CD4-positive, alpha-beta T cell treated with Interleukin-6 at 100 ng/mL for 8 hours (primary cell): ENCODE data around the gene MRAP.
"Not testable (repeated sequence)": the region's sequence is repeated elsewhere in the genome, so short reads cannot be mapped to it uniquely, and the experiment has no call there.

Experiments
- DNase-seq: peaks from one replicate; pipeline ENCODE4 v3.0.0-alpha.2; 2020; ENCODE audit warnings: mixed read lengths, low spot score

MRAP gene

GRCh38 chr21:32298658-32299081, at the start of gene MRAP:
TSS of gene MRAP (plus strand) at chr21:32298855. CDS start at chr21:32298972, 117 bp downstream.
- no peak for DNase-seq

GRCh38 chr21:32249511-32250280, 49.0 kb upstream of the MRAP start:
- DNase-seq, result no peak

DNA sequence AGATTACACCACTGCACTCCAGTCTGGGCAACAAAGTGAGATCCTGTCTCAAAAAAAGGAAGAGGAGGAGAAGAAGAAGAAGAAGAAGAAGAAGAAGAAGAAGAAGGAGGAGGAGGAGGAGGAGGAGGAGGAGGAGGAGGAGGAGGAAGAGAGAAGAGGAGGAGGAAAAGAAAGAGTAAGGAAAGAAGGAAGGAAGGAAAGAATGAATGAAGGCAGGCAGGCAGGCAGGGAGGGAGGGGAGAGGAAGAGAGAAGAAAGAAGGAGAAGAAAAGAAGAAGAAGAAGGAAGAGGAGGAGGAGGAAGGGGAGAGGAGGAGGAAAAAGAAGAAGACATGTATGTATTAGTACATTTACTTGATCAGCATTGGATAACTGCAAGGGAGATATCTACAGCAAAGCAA, 46.5 kb upstream of the MRAP start:
- DNase-seq, result no peak

DNA sequence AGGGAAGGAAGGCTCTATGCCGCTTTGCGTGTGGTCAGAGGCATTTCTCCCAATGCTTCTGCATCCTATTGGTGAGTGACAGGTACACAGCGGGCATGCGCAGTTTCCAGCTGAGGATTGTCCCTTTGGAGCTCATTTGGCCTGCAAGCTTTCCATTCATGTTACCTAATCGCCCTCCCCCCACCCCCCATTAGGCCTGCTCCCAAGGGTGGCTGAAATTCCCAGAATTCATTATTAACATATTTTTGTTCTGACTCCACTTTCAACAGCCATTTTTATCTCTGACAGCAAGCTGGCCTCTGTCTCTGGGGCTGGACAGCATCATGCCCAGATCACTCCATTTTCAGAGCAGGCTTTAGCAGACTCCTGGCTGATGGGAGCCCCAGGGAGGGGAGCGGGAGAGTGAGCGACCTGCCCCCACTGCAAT, 45.4 kb upstream of the MRAP start:
- no peak for DNase-seq

GRCh38 chr21:32256251-32256650, 42.4 kb upstream of the MRAP start:
- DNase-seq, result no peak

DNA sequence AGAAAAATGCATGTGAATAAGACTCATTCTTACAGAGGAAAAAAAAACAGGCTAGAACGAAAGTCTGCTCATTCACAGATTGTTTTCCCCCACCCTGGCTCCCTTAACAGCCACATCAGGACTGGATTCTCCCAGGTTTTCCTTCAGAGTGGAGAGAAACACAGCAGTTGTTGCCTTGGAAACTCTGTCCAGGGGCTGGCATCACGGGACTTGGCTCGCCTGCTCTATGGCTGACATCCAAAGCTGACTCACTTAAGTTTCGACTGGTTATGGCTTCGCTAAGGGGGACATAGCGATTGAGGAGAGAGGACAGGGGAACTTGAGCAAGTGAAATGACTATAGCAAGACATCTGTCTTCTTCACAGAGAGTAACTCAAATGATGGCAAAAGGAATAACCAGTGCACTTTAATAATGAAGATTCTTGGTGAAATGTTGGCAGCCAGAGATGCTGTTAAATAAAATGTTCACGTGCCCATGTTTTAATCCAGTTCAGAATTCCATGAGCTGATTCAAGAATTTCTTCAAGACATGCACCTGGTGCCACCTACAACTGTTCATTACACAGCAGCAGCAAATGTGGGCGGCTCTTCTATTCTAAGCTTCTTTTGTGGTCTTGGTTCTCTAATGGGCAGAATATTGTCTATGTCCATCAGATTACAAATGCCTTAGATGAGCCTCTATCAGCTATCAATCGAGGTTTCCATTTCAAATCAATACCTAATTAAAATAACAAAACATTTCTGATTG, 41.6 kb upstream of the MRAP start:
- no peak for DNase-seq

DNA sequence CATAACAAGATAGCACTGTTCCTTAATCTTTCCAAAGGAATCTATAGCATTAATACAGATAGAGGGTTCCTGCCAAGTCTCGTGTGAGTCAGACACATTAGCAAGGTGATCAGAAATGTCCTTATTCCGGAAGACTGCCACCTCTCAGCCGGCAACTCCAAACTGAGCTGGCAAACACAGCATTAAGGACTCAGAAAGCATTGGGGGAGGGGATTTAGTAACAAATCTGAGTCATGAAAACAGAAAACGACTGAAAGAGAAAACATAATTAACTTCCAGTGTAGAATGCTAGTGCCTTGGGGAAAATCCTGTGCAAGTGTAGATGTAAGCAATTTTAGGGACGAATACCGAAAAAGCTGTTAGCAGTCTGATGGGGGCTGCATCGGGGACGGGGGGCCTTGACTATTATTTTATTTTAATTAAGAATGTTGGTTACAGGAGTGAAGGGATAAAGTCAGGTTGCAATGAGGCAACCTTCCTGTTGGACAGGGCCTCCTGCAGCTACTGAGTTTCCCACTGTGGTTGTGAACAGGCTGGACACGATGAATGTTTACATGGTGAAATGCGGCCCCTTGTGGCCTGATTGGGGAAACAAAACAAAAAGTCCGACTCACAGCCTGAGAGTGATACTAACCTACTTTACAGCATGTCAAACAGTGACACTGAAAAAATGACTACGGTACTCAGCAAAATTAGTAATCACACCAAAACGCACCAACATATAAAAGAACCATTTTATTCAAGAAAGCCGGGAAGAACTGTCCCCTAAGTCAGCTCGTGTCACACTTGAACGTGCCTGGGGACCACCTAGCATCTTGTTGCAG, 40.5 kb upstream of the MRAP start:
- no peak for DNase-seq

DNA sequence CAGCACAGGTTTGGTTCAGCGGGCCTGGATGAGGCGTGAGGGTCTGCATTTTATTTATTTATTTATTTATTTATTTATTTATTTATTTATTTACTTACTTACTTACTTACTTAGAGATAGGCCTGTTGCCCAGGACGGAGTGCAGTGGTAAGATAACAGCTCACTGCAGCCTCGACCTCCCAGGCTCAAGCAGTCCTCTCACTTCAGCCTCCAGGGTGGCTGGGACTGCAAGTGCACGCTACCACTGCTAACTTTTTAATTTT, 39.9 kb upstream of the MRAP start:
- not testable (repeated sequence) for DNase-seq

DNA sequence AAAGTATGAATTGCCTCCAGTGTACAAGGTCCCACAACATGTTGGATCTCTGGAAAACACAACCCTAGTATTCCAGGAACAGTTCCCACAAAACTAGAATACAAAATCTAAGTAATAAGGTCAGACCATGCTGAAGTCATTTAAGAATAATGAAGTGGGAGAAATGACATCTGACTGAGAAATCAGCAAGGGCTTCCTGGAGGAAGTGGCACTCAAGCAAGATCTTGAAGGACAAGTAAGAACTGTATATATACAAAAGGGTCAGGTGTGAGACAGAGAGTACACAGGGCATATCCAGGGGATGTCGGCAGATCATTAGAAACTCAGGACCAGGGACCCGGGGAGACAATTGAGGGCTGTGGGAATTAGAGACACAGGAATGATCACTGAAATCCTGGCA, 38.5 kb upstream of the MRAP start:
- no peak for DNase-seq

GRCh38 chr21:32261929-32262328, 36.7 kb upstream of the MRAP start:
- DNase-seq, result no peak

DNA sequence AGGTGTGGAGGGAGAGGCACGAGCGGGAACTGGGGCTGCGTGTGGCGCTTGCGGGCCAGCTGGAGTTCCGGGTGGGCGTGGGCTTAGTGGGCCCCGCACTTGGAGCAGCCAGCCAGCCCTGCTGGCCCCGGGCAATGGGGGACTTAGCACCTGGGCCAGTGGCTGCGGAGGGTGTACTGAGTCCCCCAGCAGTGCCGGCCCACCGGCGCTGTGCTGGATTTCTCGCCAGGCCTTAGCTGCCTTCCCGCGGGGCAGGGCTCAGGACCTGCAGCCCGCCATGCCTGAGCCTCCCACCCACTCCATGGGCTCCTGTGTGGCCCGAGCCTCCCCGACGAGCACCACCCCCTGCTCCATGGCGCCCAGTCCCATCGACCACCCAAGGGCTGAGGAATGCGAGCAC, 33.3 kb upstream of the MRAP start:
- DNase-seq, result not testable (repeated sequence)

GRCh38 chr21:32270748-32271147, 27.9 kb upstream of the MRAP start:
- DNase-seq, result no peak

- no peak for DNase-seq
These were observed 22.0 kb upstream of the MRAP start for GRCh38 chr21:32276671-32277070.

DNA sequence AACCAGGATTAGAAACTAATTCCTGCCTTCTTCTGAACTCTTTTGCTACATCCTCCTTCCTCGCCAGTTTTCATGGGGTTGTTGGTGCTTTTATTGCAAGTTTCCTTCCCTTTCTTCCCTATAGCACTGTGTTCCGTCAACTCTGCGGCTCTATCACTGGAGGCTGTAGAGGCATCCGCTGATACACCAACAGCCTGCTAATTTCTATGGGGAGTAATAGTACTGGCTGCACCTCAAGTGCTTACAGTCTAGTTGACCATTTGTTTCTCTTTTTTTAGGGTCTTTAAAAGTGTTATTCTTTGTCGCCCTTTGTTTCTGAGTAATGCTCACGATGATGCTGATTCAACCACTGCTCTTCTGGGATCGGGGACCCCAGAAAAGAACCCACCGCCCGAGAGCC, 20.6 kb upstream of the MRAP start:
- no peak for DNase-seq

- DNase-seq, result peak; percentile 96
These were observed 19.9 kb upstream of the MRAP start, which contains the start of gene MIS18A for GRCh38 chr21:32278518-32279376. TSS of gene MIS18A (minus strand) at chr21:32279049. CDS start at chr21:32279014, 35 bp downstream.

DNA sequence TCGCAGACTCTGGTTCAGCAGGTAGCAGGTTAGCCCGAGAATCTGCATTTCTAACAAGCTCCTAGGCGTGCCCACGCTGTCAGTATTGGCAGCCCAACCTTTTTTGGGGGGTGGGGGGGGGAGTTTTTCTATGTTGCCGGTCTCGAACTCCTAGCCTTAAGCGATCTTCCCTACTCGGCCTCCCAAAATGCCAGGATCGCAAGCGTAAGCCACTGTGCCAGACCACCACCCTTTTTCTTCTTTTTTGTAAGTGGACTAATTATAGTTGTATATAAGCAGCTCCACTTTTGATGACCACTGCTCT, 19.3 kb upstream of the MRAP start:
- DNase-seq, result no peak

DNA sequence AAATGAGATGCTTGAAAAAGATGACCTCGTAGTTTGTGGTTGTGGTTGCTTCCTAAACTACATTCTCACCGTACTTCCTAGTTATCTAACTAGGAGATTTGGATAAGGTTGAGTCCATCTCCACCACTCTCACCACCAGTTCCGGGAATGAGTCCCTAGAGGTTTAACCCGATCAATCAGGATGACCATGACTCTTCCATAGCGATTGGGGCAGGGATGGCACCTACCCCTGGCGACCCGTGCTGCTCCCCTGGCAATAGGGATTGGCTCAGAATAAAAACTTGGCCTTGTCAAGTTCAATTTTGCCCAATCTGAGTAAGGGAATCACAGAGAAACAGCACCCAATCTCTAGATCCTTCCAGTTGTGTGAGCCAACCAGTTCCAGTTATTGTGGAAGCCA, 17.1 kb upstream of the MRAP start:
- no peak for DNase-seq

DNA sequence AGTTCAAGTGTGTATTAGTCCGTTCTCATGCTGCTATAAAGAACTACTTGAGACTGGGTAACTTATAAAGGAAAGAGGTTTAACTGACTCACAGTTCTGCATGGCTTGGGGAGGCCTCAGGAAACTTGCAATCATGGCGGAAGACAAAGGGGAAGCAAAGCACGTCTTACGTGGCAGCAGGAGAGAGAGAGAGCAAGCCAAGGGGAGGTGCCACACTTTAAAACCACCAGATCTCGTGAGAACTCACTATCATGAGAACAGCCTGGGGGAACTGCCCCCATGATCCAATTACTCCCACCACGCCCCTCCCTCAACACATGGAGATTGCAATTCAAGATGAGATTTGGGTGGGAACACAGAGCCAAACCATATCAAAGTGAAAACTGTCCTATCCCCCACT, 15.7 kb upstream of the MRAP start:
- no peak for DNase-seq

- no peak for DNase-seq
These were observed 13.2 kb upstream of the MRAP start for GRCh38 chr21:32285476-32285875.

DNA sequence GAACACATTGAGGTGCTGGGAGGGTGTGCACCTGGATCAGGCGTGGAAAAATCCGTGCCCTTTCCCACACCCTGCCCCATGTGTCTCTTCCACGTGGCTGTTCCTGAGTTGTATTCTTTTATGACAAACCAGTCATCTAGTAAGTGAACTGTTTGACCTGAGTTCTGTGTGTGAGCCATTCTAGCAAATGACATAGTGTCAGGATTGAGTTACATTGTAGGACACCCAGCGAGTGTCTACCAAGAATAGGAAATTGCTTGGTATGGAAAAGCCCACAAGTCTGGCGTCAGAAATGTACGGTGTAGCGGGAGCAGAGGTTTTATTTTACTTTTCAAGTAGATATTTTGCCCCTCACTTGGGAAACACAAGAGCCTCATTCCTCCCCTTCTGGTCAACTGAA, 1.2 kb upstream of the MRAP start:
- DNase-seq, result no peak

- no peak for DNase-seq
These were observed 501 bp upstream of the MRAP start for GRCh38 chr21:32298148-32298559.

DNA sequence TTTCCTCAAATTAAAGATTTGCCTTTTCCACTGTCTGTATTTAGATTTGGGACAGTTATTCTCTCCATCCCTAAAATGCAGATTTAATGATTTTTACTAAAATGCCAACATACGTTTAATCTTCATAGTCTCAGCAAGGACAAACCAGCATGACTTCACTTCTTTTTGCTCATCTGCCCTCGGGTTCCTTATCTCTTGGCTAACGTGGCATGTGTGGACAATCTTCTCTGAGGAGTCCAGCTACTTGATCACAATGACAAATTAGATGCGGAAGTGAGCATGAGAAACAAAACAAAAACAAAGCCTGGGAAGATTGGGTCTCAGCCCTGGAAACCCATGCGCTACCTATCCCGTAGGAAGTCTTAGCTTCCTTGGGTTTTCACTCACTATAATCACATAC, 1.0 kb downstream of the MRAP start:
- no peak for DNase-seq
